ENCODE results near the gene ZNF423.

The ZNF423 gene

GRCh38 chr16:49618955-49619354, 237.0 kb downstream of the ZNF423 start:
- no peak for DNase-seq

- DNase-seq: no peak
These were observed 238.1 kb downstream of the ZNF423 start for GRCh38 chr16:49617710-49618330.

GRCh38 chr16:49617016-49617629, 238.8 kb downstream of the ZNF423 start:
- DNase-seq: no peak

GRCh38 chr16:49615576-49615975, 240.3 kb downstream of the ZNF423 start:
- no peak for DNase-seq

GRCh38 chr16:49610983-49611382, 244.9 kb downstream of the ZNF423 start:
- DNase-seq: no peak

GRCh38 chr16:49608779-49609178, 247.1 kb downstream of the ZNF423 start:
- no peak for DNase-seq

GRCh38 chr16:49608098-49608497, 247.8 kb downstream of the ZNF423 start:
- DNase-seq: no peak

- DNase-seq: no peak
These were observed 250.2 kb downstream of the ZNF423 start for GRCh38 chr16:49605536-49606254.

- no peak for DNase-seq
These were observed 251.3 kb downstream of the ZNF423 start for GRCh38 chr16:49604602-49605001.

GRCh38 chr16:49603956-49604355, 252.0 kb downstream of the ZNF423 start:
- no peak for DNase-seq

GRCh38 chr16:49602976-49603310, 253.0 kb downstream of the ZNF423 start:
- no peak for DNase-seq

GRCh38 chr16:49602201-49602975, 253.5 kb downstream of the ZNF423 start:
- DNase-seq: no peak

- no peak for DNase-seq
These were observed 254.3 kb downstream of the ZNF423 start for GRCh38 chr16:49601576-49601975.

- DNase-seq: no peak
These were observed 254.9 kb downstream of the ZNF423 start for GRCh38 chr16:49600976-49601375.

GRCh38 chr16:49600536-49600935, 255.4 kb downstream of the ZNF423 start:
- no peak for DNase-seq

GRCh38 chr16:49599704-49600103, 256.2 kb downstream of the ZNF423 start:
- no peak for DNase-seq

- DNase-seq: no peak
These were observed 256.6 kb downstream of the ZNF423 start for GRCh38 chr16:49599281-49599680.

- DNase-seq: no peak
These were observed 257.3 kb downstream of the ZNF423 start for GRCh38 chr16:49598383-49599170.

- DNase-seq: no peak
These were observed 258.1 kb downstream of the ZNF423 start for GRCh38 chr16:49597796-49598195.

- no peak for DNase-seq
These were observed 259.1 kb downstream of the ZNF423 start for GRCh38 chr16:49596648-49597291.

GRCh38 chr16:49596068-49596467, 259.8 kb downstream of the ZNF423 start:
- no peak for DNase-seq

Data from stimulated activated CD4-positive, alpha-beta T cell treated with anti-CD3 and anti-CD28 coated beads, Interleukin-2, amount 100 ng/mL, for 24 hours (primary cell).